Measurements from ENCODE around the gene STEAP2.

- TF ChIP-seq CTCF (IDR thresholded peaks at IDR 0.05) (no peak), POLR2AphosphoS5 (IDR thresholded peaks at IDR 0.05) (no peak)
Observed at GRCh38 chr7:90230834-90231233, 19.3 kb downstream of the STEAP2 start.

All from esophagus muscularis mucosa (tissue), 3 donors.